ENCODE measurements around the gene SPATA31A3.
"Not testable (repeated sequence)": the region's sequence is repeated elsewhere in the genome, so short reads cannot be mapped to it uniquely, and the experiment has no call there.

SPATA31A3 gene

GRCh38 chr9:66992450-66992849 is at the start of gene SPATA31A3:
Gene SPATA31A3 (minus strand): TSS chr9:66992550. CDS start chr9:66992521, 29 bp downstream.
- not testable (repeated sequence) for DNase-seq (ENCODE audit: low read depth in 2 of 2)

- not testable (repeated sequence) for DNase-seq (ENCODE audit: low read depth in 2 of 2)
These were observed 39.8 kb downstream of the SPATA31A3 start for GRCh38 chr9:66952576-66952975.

GRCh38 chr9:66942400-66943155 is 49.8 kb downstream of the SPATA31A3 start:
- not testable (repeated sequence) for DNase-seq (ENCODE audit: low read depth in 2 of 2)

GRCh38 chr9:66939878-66940830 is 52.2 kb downstream of the SPATA31A3 start:
- not testable (repeated sequence) for DNase-seq (ENCODE audit: low read depth in 2 of 2)

GRCh38 chr9:66938322-66938721 is 54.0 kb downstream of the SPATA31A3 start:
- not testable (repeated sequence) for DNase-seq (ENCODE audit: low read depth in 2 of 2)

GRCh38 chr9:66937662-66938061 is 54.7 kb downstream of the SPATA31A3 start:
- not testable (repeated sequence) for DNase-seq (ENCODE audit: low read depth in 2 of 2)

Measured in fibroblast of skin of left biceps (primary cell).